ENCODE results near the gene C16orf87. TPM values are rescaled to one million over a fixed set of nuclear protein-coding genes. Genes with fewer than 3 reads are reported as not detected.

Gene C16orf87
- polyA plus RNA-seq, 4 donors: 27.5 to 32.4 (median 30.0) TPM

DNA sequence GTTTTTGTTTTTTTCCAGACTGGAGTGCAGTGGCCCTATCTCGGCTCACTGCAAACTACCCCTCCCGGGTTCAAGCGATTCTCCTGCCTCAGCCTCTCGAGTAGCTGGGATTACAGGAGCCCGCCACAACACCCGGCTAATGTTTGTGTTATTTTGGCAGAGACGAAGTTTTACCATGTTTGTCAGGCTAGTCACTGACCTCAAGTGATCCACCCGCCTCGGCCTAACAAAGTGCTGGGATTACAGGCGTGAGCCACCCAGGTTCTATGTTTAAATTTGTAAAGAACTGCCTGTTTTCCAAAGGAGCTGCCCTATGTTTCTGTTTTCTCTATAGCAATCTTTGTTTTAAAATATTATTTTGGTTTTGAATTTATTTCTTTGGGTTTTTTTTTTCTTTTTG is 13.8 kb upstream of the C16orf87 start:
- DNase-seq (ENCODE audit: low read depth in 4 of 4, low spot score in 2 of 4): no peak

DNA sequence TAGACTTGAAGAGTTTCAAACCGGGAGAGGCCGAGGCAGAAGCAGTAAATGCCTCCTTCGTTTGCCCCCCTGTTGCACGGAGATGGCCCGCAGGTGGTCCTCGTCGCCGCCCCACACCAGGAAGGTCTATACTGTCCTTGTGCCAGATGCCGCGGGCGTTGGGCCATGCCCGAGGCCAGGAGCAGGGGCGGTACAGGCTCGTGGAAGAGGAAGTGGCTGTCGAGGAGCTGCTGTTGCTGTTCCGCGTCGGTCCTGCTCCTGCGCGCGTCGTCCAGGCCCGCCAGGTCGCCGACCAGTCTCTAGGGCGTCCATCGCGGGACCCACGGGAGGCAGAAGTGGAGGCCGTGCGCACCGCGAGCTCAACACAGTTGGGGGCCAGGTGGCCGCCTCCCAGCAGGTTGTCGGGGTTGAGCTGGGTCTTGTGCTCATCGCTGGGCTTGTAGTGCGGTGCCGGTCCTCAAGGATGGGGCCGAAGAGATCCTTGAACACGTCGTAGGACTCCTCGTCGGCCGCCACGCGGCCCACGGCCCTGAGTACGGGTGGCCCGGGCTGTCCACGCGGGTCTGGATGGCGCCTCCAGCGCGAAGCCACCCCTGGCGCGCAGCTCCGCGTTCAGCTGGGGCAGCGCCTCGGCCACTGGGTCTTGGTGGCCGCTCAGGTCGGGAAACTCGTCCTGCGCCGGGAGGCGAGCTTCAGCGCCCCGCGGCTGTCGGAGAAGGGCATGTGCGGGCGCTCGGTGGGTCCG is 13.1 kb upstream of the C16orf87 start:
- no peak for DNase-seq (ENCODE audit: low read depth in 4 of 4, low spot score in 2 of 4)

DNA sequence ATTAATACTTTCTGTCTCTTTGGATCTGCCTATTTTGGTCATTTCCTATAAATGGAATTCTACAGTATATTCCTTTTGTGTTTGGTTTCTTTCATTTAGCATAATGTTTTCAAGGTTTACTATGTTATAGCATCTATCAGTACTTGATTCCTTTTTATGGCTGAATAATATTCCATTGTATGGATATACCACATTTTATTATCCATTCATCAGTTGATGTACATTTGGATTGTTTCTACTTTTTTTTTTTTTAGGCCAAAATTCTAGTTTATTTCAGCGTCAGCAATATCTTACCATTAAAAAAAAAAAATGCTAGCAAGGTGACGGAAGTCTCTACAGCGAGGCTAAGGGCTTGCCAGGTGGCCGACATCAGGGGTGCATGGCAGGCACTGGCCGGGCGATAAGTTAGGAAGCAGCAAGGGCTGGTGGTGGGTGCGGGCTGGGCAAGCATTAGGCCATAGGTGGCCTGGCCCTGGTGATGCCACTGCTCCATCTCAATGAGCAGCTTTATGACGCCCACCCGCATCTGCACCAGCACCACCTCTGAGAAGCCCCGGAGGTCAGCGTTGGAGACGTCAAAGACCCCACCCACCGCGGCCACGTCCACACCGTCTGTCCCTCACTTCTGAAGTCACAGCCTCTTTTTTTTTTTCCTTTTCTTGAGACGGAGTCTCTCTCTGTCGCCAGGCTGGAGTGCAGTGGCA is 11.4 kb upstream of the C16orf87 start:
- DNase-seq (ENCODE audit: low read depth in 4 of 4, low spot score in 2 of 4): no peak

DNA sequence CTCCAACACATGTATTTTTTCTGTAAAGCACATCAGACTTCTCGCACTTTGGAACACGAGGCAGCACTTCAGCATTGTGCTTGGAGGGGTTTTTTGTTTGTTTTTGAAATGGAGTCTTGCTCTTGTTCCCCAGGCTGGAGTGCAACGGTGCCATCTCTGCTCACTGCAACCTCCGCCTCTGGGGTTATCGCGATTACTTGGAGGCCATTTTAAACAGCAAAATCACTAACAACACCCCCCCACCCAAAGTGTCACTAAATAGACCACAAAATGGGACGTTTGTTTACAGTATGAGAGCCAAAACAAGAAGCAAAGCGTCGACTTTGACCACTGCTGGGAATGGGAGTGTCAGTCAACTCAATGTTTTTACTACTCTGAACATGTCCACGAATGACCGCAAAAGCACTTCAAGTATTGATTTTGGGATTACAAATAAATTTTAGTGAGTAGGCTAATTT is 9.0 kb upstream of the C16orf87 start:
- no peak for DNase-seq (ENCODE audit: low read depth in 4 of 4, low spot score in 2 of 4)

DNA sequence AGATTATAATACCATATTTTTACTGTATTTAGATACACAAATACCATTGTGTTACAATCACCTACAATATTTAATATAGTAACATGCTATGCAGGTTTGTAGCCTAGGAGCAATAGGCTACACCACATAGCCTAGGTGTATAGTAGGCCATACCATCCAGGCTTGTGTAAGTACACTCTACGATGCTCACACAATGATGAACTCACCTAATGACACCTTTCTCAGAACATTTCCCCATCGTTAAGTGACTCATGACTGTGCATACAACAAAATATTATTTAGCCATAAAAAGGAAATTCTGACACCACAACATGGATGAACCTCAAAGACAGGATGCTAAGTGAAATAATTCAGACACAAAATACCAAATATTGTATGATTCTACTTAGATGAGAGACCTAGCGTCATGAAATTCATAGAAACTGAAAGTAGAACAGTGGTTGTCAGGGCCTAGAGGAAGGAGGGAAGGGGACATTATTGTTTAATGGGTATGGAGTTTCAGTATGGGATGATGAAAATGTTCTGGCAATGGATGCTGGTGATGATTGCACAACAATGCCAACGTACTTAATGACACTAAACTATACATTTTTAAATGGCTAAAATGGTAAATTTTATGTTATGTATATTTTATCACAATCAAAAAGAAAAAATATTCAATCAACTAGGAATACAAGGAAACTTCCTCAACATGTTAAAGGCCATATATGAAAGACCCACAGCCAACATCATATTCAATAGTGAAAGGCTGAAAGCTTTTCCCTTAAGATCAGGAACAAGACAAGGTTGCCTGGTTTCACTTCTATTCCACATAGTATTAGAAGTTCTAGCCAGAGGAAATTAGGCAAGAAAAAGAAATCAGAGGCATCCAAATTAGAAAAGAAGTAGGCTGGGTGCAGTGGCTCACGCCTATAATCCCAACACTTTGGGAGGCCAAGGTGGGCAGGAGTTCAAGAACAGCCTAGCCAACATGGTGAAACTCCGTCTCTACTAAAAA is 5.9 kb upstream of the C16orf87 start:
- DNase-seq (ENCODE audit: low read depth in 4 of 4, low spot score in 2 of 4): no peak

DNA sequence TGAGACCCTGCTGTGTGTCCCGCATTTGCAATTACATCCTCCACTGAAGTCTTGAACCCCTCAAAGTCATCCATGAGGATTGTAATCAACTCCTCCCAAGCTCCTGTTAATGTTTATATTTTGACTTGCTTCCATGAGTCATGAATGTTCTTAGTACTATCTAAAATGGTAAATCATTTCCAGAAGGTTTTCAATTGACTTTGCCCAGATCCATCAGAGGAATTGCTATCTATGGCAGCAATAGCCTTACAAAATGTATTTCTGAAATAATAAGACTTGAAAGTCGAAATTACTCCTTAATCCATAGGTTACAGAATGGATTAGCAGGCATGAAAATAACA is 2.5 kb upstream of the C16orf87 start:
- DNase-seq (ENCODE audit: low read depth in 4 of 4, low spot score in 2 of 4): no peak

DNA sequence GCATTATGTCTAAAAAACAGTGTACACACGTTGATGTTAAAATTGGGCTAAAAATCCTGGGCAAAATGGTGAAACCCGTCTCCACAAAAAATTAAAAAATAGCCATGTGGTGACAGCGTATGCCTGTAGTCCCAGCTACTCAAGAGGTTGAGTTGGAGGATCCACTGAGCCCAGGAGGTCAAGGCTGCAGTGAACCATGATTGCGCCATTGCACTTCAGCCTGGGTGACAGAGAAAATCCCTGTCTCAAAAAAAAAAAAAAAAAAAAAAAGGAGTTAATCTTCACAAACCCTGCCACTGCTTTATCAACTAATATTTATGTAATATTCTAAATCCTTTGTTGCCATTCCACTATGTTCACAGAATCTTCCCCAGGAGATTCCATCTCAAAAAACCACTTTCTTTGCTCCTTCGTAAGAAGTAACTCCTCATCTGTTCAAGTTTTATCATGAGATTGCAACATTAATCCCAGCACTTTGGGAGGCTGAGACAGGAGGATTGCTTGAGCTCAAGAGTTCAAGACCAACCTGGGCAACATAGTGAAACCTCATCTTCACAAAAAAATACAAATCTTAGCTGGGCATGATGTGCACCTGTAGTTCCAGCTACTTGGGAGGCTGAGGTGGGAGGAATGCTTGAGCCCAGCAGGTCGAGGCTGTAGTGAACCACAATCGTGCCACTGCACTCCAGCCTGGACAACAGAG is 1.9 kb upstream of the C16orf87 start:
- no peak for DNase-seq (ENCODE audit: low read depth in 4 of 4, low spot score in 2 of 4)

DNA sequence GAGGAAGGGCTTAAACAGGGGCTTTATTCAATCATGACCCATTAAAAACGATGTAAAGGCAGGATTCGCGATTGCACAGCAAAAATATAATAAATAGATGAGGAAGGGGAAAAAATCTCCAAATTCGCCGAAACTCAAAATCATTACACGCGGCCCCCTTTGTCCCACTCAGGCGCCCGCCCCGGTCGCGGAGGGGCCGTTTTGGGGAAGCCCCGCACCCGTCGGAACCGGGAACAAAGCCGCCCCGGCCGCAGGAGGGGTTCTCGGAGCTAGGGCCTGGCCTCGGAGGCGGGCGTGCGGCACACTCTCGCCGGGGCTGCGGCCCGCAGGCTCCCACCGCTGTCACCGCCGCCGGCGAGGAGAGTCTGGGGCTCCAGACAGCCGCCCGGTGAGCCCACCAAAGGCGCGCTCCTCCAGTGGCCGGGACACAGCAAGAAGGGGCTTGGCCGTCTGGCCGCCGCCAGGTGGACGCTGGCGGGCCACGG is 521 bp downstream of the C16orf87 start:
- DNase-seq (ENCODE audit: low read depth in 4 of 4, low spot score in 2 of 4): peak in 1 of 4 donors; percentile 37

DNA sequence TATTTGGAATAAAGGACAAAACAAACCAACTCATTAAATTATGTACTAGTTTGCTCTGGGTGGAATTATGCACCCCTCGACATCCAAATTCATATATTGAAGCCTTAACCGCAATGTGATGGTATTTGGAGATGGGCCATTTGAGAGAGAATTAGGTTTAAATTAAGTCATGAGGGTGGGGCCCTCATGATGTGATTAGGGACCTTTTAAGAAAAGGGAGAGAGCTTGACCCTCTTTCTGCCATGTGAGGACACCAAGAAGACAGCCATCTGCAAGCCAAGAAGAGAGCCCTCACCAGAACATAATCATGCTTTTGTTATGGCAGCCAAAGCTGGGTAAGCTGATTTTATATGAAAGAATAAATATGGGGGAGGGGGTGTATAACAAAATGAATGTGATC is 2.0 kb downstream of the C16orf87 start:
- DNase-seq (ENCODE audit: low read depth in 4 of 4, low spot score in 2 of 4): no peak

DNA sequence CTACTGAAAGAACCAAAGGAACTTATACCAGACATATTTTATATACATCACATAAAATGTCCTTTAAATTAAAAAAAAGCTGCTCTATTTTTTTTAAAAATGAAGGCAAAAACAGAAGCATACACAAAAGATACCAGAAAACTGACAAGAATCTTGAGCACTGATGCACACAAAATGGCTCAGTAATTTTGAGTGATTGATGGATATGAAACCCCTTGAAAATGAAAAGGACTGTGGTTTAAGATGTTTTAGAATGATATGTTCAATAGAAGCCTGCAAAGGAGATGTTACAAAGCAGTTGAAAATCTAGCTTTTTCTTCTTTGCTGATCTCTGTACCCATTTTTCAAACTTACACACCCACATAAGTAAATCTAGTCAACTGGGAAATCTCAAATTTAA is 2.7 kb downstream of the C16orf87 start:
- DNase-seq (ENCODE audit: low read depth in 4 of 4, low spot score in 2 of 4): no peak

DNA sequence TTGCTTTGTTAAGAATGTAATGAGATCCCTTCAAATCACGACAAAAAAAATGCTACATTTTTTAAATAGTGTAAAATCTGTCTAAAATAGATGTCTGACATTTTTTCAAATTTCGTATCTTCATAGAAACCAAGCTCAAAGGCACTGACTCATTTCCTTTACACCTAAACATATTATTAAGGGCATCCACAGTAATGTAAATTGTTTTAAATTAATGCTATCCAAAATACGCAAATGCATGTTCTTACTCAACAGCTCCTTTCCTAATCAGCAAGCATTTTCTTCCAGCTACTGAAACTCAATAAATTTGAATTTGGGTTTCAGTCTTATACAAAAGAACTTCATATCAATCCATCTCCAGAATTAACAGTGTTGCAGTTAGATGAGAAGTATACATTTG is 4.3 kb downstream of the C16orf87 start:
- DNase-seq (ENCODE audit: low read depth in 4 of 4, low spot score in 2 of 4): no peak

DNA sequence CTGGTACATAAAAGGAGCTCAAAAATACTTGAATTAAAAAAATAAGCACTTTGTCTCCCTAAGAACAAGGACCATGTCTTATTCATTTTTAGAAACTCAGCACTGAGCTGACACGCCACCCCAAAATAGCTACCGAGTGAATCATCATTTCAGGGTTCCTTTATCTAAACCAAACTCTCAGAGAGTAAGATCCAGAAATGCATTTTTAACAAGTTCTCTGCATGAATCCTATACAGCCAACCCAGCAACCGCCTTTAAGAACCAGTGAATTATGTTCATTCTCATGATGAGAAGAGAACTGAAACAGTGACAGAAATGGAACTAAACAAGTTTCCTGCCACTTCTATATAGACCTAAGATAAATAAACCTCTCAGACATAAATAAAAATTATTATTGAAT is 8.7 kb downstream of the C16orf87 start:
- DNase-seq (ENCODE audit: low read depth in 4 of 4, low spot score in 2 of 4): no peak

DNA sequence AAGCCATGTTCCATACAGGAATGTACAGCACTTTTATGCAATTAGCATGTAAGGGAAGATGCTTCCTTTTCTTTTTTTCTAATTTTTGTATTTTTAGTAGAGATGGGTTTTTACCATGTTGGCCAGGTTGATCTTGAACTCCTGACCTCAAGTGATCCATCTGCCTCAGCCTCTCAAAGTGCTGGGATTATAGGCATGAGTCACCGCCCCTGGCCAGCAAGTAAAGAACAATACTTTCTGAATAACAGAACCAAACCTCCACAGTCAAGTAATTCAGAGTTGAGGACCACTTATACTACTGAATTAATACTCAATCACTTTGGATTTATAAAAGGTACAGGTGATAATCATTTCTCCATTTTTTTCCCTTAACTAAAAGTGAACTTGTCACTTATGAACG is 13.0 kb downstream of the C16orf87 start:
- DNase-seq (ENCODE audit: low read depth in 4 of 4, low spot score in 2 of 4): no peak

DNA sequence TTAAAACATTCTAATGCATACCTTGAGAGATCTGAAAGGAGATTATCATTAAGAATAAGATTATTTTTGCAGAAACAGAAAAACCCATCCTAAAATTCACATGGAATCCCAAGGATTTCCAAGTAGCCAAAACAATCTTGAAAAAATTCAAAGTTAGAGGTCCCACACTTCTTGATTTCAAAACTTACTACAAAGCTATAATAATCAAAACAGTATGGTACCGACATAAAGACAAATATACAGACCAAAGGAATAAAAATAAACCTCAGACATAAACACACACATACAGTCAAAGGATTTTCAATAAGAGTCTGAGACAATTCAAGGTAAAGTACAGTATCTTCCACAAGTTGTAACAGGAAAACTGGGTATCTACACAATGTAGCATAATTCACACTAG is 16.2 kb downstream of the C16orf87 start:
- DNase-seq (ENCODE audit: low read depth in 4 of 4, low spot score in 2 of 4): no peak

DNA sequence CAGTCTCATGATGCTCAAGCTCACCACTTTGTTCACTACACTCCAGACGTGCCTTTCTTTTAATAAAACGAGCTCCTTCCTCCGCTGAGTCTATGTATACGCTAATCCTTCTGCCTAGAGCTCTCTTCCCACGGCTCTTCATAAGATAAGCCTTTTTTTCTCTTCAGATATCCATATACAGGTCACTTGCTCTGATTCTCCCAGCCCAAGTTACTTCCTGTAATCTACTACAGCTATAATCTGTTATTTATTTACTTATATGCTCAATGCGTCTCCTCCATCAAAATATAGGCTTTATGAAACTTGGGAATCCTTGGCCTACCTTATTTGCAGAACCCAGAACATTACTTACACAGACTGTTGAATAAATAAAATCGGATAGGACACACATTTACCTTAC is 17.4 kb downstream of the C16orf87 start:
- DNase-seq (ENCODE audit: low read depth in 4 of 4, low spot score in 2 of 4): no peak

DNA sequence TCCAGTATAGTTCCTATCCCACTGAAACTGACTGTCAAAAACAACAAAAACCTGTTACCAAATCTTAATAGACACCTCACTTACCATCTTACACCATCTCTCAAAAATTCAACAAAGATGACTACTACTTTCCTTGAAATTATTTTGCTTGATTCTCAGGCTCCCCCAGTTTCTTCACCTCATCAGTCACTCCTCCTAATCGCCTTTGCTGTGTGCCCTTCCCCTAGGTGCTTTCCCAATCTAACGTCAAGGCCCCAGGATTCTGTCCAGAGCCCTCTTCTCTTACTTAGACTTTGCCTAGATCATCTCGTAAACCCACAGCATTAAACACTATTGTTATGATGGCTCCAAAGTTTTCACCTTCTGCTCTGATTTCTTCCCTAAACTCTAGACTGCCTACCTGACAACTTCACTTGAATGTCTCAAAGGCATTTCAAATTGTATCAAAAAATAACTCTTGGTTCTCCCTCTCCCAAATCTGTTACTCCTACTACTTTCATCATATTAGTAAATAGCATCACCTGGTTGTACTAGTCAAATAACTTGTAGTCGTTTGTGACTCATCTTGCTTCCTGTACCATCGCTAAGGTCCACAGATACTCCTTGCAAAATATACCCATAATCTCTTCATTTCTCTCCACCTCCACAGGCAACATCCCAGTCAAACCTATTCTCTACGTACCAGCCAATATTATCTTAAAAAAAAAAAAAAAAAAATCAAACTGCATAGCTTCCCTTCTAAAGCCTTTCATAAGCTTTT is 18.0 kb downstream of the C16orf87 start:
- DNase-seq (ENCODE audit: low read depth in 4 of 4, low spot score in 2 of 4): no peak

DNA sequence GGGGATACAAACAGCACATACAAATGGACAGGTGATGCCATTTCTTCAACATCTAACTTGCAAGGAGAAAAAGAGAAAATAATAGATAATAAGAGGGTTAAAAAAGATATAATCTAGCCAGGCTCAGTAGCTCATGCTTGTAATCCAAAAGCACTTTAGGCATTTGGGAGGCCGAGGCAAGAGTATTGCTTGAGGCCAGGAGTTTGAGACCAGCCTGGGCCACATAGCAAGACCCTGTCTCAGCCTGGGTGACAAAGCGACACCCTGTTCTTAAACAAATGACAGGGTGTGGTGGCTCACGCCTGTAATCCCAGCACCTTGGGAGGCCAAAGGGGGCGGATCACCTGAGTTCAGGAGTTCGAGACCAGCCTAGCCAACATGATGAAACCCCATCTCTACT is 19.3 kb downstream of the C16orf87 start:
- DNase-seq (ENCODE audit: low read depth in 4 of 4, low spot score in 2 of 4): no peak

DNA sequence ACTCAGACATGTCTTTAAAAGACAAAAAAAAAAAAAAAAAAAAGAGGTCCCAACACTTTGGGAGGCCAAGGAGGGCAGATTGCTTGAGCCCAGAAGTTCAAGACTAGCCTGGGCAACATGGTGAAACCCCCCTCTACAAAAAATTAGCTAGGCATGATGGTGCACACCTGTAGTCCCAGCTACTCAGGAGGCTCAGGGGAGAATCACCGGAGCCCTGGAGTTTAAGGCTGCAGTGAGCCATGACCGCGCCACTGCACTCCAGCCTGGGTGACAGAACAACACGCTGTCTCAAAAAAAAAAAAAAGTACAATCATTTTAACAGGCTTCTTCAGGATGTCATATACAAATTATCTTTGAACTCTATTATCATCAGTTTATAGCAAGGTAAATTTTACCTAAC is 22.0 kb downstream of the C16orf87 start:
- no peak for DNase-seq (ENCODE audit: low read depth in 4 of 4, low spot score in 2 of 4)

DNA sequence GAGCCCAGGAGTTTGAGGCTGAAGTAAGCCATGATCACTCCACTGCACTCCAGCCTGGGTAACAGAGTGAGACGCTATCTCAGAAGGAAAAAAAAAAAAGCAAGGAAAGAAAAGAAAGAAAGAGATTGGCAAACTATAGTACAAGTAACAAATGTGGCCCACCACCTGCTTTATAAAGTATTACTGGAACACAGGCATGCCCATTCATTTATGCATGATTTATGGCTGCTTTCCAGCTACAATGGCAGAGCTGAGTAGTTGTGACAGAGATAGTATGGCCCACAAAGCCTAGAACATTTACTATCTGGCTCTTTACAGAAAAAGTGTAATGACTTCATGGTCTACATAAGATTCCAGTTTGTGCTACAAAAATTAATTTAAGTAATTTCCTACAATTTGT is 23.6 kb downstream of the C16orf87 start:
- no peak for DNase-seq (ENCODE audit: low read depth in 4 of 4, low spot score in 2 of 4)

DNA sequence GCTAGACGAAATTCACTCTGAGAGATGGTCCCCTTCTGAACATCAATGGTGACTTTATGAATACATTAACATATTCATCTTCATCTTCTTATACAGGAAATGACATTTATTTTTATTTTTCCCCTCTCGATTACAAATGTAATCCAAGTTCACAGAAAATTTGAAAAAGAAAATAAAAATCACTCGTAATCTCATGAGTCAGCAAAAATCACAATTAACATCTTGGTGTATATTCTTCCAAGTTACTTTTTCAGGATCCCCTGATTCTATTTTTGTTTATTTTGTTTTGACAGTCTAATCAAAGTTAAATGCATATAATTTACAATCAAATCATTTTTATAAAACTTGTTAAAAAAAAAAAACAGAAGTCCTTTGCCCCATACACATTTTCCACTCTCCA is 27.6 kb downstream of the C16orf87 start:
- DNase-seq (ENCODE audit: low read depth in 4 of 4, low spot score in 2 of 4): no peak

Measured in left renal cortex interstitium (tissue), 4 donors.